ENCODE results near the gene NBR1.

DNA sequence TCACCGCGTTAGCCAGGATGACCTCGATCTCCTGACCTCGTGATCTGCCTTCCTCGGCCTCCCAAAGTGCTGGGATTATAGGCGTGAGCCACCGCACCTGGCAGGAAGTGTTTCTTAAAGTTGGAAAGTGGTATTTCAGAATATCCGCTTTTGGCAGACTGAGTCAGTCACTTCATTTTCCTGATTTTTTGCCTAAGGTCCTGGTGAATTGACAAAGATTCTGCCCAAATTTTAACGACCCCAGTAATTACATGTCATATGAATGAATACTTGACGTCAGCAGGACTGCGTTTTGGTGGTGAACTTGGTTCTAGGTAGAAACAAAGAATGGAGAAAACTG is 41.4 kb upstream of the NBR1 start:
- TF ChIP-seq, protein P1, sequence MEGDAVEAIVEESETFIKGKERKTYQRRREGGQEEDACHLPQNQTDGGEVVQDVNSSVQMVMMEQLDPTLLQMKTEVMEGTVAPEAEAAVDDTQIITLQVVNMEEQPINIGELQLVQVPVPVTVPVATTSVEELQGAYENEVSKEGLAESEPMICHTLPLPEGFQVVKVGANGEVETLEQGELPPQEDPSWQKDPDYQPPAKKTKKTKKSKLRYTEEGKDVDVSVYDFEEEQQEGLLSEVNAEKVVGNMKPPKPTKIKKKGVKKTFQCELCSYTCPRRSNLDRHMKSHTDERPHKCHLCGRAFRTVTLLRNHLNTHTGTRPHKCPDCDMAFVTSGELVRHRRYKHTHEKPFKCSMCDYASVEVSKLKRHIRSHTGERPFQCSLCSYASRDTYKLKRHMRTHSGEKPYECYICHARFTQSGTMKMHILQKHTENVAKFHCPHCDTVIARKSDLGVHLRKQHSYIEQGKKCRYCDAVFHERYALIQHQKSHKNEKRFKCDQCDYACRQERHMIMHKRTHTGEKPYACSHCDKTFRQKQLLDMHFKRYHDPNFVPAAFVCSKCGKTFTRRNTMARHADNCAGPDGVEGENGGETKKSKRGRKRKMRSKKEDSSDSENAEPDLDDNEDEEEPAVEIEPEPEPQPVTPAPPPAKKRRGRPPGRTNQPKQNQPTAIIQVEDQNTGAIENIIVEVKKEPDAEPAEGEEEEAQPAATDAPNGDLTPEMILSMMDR (IDR thresholded peaks at IDR 0.05) = no peak
- TF ChIP-seq POLR2A (IDR thresholded peaks at IDR 0.05) (no peak), EP300 (IDR thresholded peaks at IDR 0.05) (no peak)

Measured in ovary (tissue), 3 donors.